Smooth muscle cell (in vitro differentiated cells): ENCODE data around the gene C19orf85. TPM values are rescaled to one million over a fixed set of nuclear protein-coding genes. Genes with fewer than 3 reads are reported as not detected.

Experiments
- DNase-seq: peaks from one replicate; lab custom pipeline; 2025; ENCODE audit not compliant: unreplicated experiment; lab: John Stamatoyannopoulos, UW
- H2AFZ ChIP-seq: fragments of 200-600 bp; sonication (generic); 2 replicates; pipeline ENCODE4 v1.6.0; 2016; ENCODE audit warnings: antibody characterized with exemption, low read depth, mild to moderate bottlenecking
- H3F3A ChIP-seq: fragments of 200-600 bp; sonication (generic); 2 replicates; pipeline ENCODE4 v1.6.0; 2017; ENCODE audit warnings: antibody characterized with exemption, low read depth
- H3K27ac ChIP-seq: fragments of 200-600 bp; sonication (generic); 2 replicates; pipeline ENCODE4 v1.5.1; 2016; ENCODE audit warnings: low read depth, mild to moderate bottlenecking
- H3K27me3 ChIP-seq: fragments of 200-600 bp; sonication (generic); 2 replicates; pipeline ENCODE4 v1.6.1; 2016; ENCODE audit warnings: low read depth, mild to moderate bottlenecking
- H3K36me3 ChIP-seq: fragments of 200-600 bp; sonication (generic); 2 replicates; pipeline ENCODE4 v1.5.1; 2016; ENCODE audit warnings: low read depth
- H3K4me1 ChIP-seq: fragments of 200-600 bp; sonication (generic); 2 replicates; pipeline ENCODE4 v1.5.1; 2016; ENCODE audit warnings: low read depth
- H3K4me2 ChIP-seq: fragments of 200-600 bp; sonication (generic); 2 replicates; pipeline ENCODE4 v1.6.0; 2016; ENCODE audit warnings: mild to moderate bottlenecking
- H3K4me3 ChIP-seq: fragments of 200-600 bp; sonication (generic); 2 replicates; pipeline ENCODE4 v1.5.1; 2016; ENCODE audit warnings: mild to moderate bottlenecking
- H3K79me2 ChIP-seq: fragments of 200-600 bp; sonication (generic); 2 replicates; pipeline ENCODE4 v1.6.0; 2016; ENCODE audit warnings: low read depth, mild to moderate bottlenecking
- H3K9ac ChIP-seq: fragments of 200-600 bp; sonication (generic); 2 replicates; pipeline ENCODE4 v1.6.0; 2016; ENCODE audit warnings: low read depth
- H3K9me3 ChIP-seq: fragments of 200-600 bp; sonication (generic); replicated peaks from 2 replicates; pipeline ENCODE4 v1.5.1; 2016; ENCODE audit warnings: low read depth
- H4K20me1 ChIP-seq: fragments of 200-600 bp; sonication (generic); 2 replicates; pipeline ENCODE4 v1.6.0; 2016; ENCODE audit warnings: low read depth
- CTCF ChIP-seq: fragments of 200-600 bp; sonication (generic); IDR thresholded peaks from 2 replicates; pipeline ENCODE4 v1.5.1; 2017; ENCODE audit warnings: borderline replicate concordance, mild to moderate bottlenecking, antibody characterized with exemption; ENCODE audit not compliant: insufficient read depth, poor library complexity, severe bottlenecking
- WGBS: methylation state at CpG from one replicate; pipeline ENCODE4 v1.1.7; 2016; ENCODE audit warnings: low lambda C conversion rate; 5-methylcytosine and 5-hydroxymethylcytosine counted together
- polyA plus RNA-seq: library from polyadenylated mRNA; unstranded; fragments of >200 nt; fragmentation: Nextera tagmentation; extraction: Ambion mirVana; gene quantifications from 2 replicates; pipeline ENCODE4 v1.2.1, GENCODE V29; 2016
- total RNA-seq: library from RNA; depleted of rRNA; stranded (reverse); fragments of >200 nt; gene quantifications from 2 replicates; pipeline ENCODE4 v1.2.3, GENCODE V29; 2014

The C19orf85 gene
- total RNA-seq = not detected in 2 replicates
- not detected in 2 replicates for polyA plus RNA-seq

- Histone ChIP-seq H3K27ac (no peak within 1 kb of the TSS), H3K36me3 (no peaks in the 10 kb centered on the region), H3F3A (peaks cover 12% of the 10 kb centered on the region), H3K4me3 (no peak within 1 kb of the TSS), H3K4me2 (no peak within 1 kb of the TSS), H3K79me2 (no peaks in the 10 kb centered on the region), H3K9ac (no peak within 1 kb of the TSS), H3K27me3 (peaks cover 14% of the 10 kb centered on the region), H3K9me3 (no peaks in the 10 kb centered on the region), H4K20me1 (peaks cover 6% of the 10 kb centered on the region), H2AFZ (no peak within 1 kb of the TSS), H3K4me1 (peaks cover 4% of the 10 kb centered on the region)
- no peak for DNase-seq
- TF ChIP-seq CTCF = no peak
- WGBS = 58% methylated on average over 14 of the region's 14 CpGs
These were observed at the start of gene C19orf85 for GRCh38 chr19:55464662-55465054. Gene C19orf85, minus strand, starts transcription at chr19:55464751. Its CDS starts 197 bp downstream, at chr19:55464554.

DNA sequence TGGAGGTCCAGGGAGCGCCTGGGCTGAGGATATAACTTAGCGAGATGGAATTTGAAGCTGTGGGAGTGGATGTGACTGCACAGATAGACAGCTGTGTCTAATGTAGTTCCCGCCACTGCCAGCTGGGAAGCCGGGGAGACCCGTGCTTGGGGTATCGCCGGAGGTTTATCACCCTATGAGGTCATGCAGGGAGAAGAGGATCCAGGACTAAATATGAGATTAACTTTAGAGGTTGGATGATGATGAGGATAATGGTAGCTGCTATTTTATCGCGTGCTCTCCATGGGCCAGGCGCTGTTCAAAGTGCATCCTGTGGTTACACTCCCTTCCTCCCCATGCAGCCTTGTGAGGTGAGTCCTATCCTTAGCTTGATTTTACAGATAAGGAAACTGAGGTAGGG is 43.6 kb upstream of the C19orf85 start:
- Histone ChIP-seq H3K4me3 (no peak overlapping the region), H3F3A (no peaks in the 10 kb centered on the region), H3K9me3 (no peaks in the 10 kb centered on the region), H3K4me1 (no peaks in the 10 kb centered on the region), H3K27ac (no peak overlapping the region), H2AFZ (no peak overlapping the region), H3K4me2 (no peak overlapping the region), H3K27me3 (no peaks in the 10 kb centered on the region), H4K20me1 (no peaks in the 10 kb centered on the region), H3K79me2 (no peaks in the 10 kb centered on the region), H3K9ac (no peak overlapping the region), H3K36me3 (no peaks in the 10 kb centered on the region)
- no peak for DNase-seq
- WGBS = 88% methylated on average over 10 of the region's 10 CpGs
- no peak for TF ChIP-seq CTCF

DNA sequence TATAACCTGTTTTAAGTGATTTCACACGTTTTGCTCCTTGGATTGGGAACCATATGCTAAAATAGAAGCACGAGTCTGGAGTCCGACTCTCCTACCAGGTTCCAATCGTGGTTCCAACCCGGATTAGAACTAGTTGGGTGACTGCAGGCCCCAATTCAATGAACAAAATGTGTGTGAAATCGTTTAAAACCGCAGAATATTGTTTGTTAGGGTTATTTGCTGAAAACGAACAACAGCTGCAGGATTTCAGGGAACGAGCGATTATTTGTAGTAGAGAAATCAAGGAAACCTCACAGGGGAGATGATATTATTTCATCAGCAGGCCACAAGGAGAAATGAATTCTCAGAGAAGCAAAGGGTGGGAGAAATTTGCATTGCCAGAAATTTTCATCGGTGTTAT is 40.4 kb upstream of the C19orf85 start:
- Histone ChIP-seq H3K79me2 (no peaks in the 10 kb centered on the region), H3F3A (no peaks in the 10 kb centered on the region), H3K9me3 (no peaks in the 10 kb centered on the region), H3K27ac (no peak overlapping the region), H3K36me3 (no peaks in the 10 kb centered on the region), H3K27me3 (no peaks in the 10 kb centered on the region), H3K9ac (no peak overlapping the region), H2AFZ (no peak overlapping the region), H3K4me1 (no peaks in the 10 kb centered on the region), H3K4me2 (no peak overlapping the region), H3K4me3 (no peak overlapping the region), H4K20me1 (no peaks in the 10 kb centered on the region)
- TF ChIP-seq CTCF = no peak
- DNase-seq = no peak
- WGBS = 87% methylated on average over 11 of the region's 11 CpGs

DNA sequence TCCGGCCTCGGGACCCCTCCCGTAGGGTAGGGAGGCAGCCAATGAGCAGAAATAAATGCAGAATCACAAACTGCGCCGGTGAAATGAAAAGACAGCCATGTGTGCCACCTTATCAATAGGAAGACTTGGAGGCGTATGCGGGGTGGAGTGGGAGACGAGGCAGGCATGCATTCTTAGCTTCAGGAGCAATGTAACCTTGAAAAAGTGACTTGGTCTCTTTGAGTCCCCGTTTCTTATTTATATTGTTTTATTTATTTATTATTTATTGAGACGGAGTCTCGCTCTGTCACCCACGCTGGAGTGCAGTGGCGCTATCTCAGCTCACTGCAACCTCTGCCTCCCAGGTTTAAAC is 39.7 kb upstream of the C19orf85 start:
- TF ChIP-seq CTCF = no peak
- Histone ChIP-seq H3K4me3 (peak overlapping the region; percentile 64), H3K4me1 (no peaks in the 10 kb centered on the region), H3K36me3 (no peaks in the 10 kb centered on the region), H3K9me3 (no peaks in the 10 kb centered on the region), H2AFZ (no peak overlapping the region), H3K27me3 (no peaks in the 10 kb centered on the region), H3F3A (no peaks in the 10 kb centered on the region), H3K79me2 (no peaks in the 10 kb centered on the region), H3K4me2 (peak overlapping the region; percentile 90), H4K20me1 (no peaks in the 10 kb centered on the region), H3K27ac (no peak overlapping the region), H3K9ac (no peak overlapping the region)
- 48% methylated on average over 13 of the region's 13 CpGs for WGBS
- DNase-seq = no peak
